Small intestine (tissue), 7 donors: ENCODE results near the gene DAZAP1. TPM values are rescaled to one million over a fixed set of nuclear protein-coding genes. Genes with fewer than 3 reads are reported as not detected.
A peak's percentile ranks its signal among the peaks of the same experiment; 100 is the strongest.

Source experiments
- DNase-seq, 2 donors: peaks; one replicate each; pipeline versions ENCODE4 v3.0.0 to v3.0.0-alpha.2; 2013
- FAIRE-seq: peaks from 2 replicates; lab custom pipeline; 2012; peaks lifted over from hg19 to GRCh38; lab: Jason Lieb, UNC
- H3K27ac ChIP-seq, 3 donors: one replicate each; pipeline ENCODE4 v1.5.1; 2013; ENCODE audit warnings: low read length in 2 of 3, mild to moderate bottlenecking in 2 of 3, control low read depth in 1 of 3, inconsistent platforms in 1 of 3, low read depth in 1 of 3, moderate library complexity in 1 of 3
- H3K27me3 ChIP-seq, 3 donors: one replicate each; pipeline ENCODE4 v1.6.1; 2013; ENCODE audit warnings: low read length in 3 of 3, inconsistent platforms in 1 of 3; ENCODE audit not compliant: control insufficient read depth in 3 of 3, insufficient read depth in 3 of 3
- H3K36me3 ChIP-seq, 3 donors: one replicate each; pipeline ENCODE4 v1.6.1; 2013; ENCODE audit warnings: low read length in 3 of 3, inconsistent platforms in 1 of 3, low read depth in 1 of 3, mild to moderate bottlenecking in 1 of 3, moderate library complexity in 1 of 3; ENCODE audit not compliant: control insufficient read depth in 3 of 3, insufficient read depth in 2 of 3
- H3K4me1 ChIP-seq, 3 donors: one replicate each; pipeline ENCODE4 v1.6.1; 2013; ENCODE audit warnings: low read length in 2 of 3, inconsistent platforms in 1 of 3, low read depth in 1 of 3, mild to moderate bottlenecking in 1 of 3, moderate library complexity in 1 of 3; ENCODE audit not compliant: control insufficient read depth in 3 of 3, insufficient read depth in 2 of 3
- H3K4me3 ChIP-seq, 3 donors: one replicate each; pipeline ENCODE4 v1.5.1; 2013; ENCODE audit warnings: low read length in 3 of 3, control low read depth in 1 of 3, inconsistent platforms in 1 of 3, low read depth in 1 of 3, mild to moderate bottlenecking in 1 of 3, moderate library complexity in 1 of 3
- H3K9me3 ChIP-seq, 2 donors: one replicate each; pipeline ENCODE4 v1.6.1; 2013; ENCODE audit warnings: low read depth in 1 of 2, low read length in 1 of 2; ENCODE audit not compliant: control insufficient read depth in 2 of 2, insufficient read depth in 1 of 2
- WGBS, 3 donors: extraction: QIAGEN DNeasy Blood & Tissue Kit; methylation state at CpG; one replicate each; pipeline ENCODE4 v1.1.7; 2013; 5-methylcytosine and 5-hydroxymethylcytosine counted together
- polyA plus RNA-seq, 4 donors: library from polyadenylated mRNA; stranded (reverse) in 3 of 4; unstranded in 1 of 4; fragments of 200-250 nt in 3 of 4; fragments of 120-200 nt in 1 of 4; gene quantifications; one replicate each; pipeline versions ENCODE4 v1.2.1 to v1.2.3, GENCODE V29; 2013
- donor health status: healthy with polysubstance abuse.
- donor health status: control.
- donor health status: control.
- donor health status: Bipolar disorder and iron deficiency.
- donor health status: healthy.

DAZAP1 gene
- polyA plus RNA-seq, 4 donors, result 60.2 to 124 (median 80.5) TPM

- WGBS, 3 donors, result 25 to 71% (median 41%) methylated on average over 20 of the region's 20 CpGs
Measured at GRCh38 chr19:1373042-1373533, 34.3 kb upstream of the DAZAP1 start.

DNA sequence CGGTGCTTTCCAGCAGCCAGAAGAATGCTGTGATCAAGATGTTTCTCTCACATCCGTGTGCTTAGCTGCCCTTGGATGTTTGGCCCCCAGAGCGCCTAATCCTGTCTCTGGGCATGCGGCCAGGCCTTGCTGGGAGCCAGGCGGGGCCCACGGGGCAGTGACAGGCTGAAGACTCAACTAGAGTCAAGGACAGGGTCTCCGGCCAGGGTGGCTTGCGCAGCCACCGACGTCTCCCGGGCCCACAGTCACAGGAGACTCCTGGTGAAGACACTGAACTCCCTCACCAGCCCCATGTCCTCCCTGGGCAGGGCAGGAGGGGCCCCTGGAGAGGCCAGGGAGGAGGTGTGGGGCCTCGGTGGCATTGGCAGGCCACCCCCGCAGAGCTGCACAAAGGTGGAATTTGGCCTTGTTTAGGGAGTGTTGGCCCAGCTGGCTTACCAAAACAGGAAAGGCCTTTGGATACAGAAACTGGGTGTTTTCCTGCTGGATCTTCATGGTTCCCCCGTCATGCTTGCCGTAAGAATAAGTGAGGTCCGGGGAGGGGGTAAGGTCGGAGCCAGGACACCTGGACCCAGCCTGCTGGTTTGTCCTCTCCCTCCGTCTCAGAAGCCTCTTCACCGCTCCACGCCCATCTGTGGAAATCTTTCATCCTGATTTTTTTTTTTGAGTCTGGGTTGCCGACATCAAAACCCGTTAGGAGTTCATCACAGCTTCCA is 33.7 kb upstream of the DAZAP1 start:
- H3K9me3 ChIP-seq, result no peaks in the 10 kb centered on the region
- H3K36me3 ChIP-seq, result peaks cover 4 to 91% (median 9%) of the 10 kb centered on the region in 3 donors
- H3K27me3 ChIP-seq, result no peaks in the 10 kb centered on the region
- DNase-seq (peak in 1 of 2 donors; percentile 58), FAIRE-seq (no peak)
- WGBS, 3 donors, result 23 to 56% (median 45%) methylated on average over 22 of the region's 22 CpGs
- peak overlapping the region in 1 of 3 donors; percentile 67 for H3K27ac ChIP-seq
- H3K4me3 ChIP-seq, result no peak overlapping the region
- H3K4me1 ChIP-seq, result peaks cover 0 to 3% (median 0%) of the 10 kb centered on the region in 3 donors

More at GRCh38 chr19:1373042-1373533, 34.3 kb upstream of the DAZAP1 start:
- Histone ChIP-seq H3K9me3 (no peaks in the 10 kb centered on the region), H3K27me3 (no peaks in the 10 kb centered on the region), H3K36me3 (peaks cover 4 to 93% (median 9%) of the 10 kb centered on the region in 3 donors), H3K27ac (peak overlapping the region in 1 of 3 donors; percentile 67), H3K4me3 (no peak overlapping the region), H3K4me1 (peaks cover 0 to 3% (median 0%) of the 10 kb centered on the region in 3 donors)
- DNase-seq (peak in 1 of 2 donors; percentile 41), FAIRE-seq (no peak)

GRCh38 chr19:1374250-1374577 is 33.2 kb upstream of the DAZAP1 start:
- H3K36me3 ChIP-seq, result peaks cover 4 to 89% (median 9%) of the 10 kb centered on the region in 3 donors
- peaks cover 0 to 3% (median 0%) of the 10 kb centered on the region in 3 donors for H3K4me1 ChIP-seq
- no peak overlapping the region for H3K4me3 ChIP-seq
- H3K27me3 ChIP-seq, result no peaks in the 10 kb centered on the region
- H3K9me3 ChIP-seq, result no peaks in the 10 kb centered on the region
- WGBS, 3 donors, result 65 to 72% (median 69%) methylated on average over 11 to 12 of the region's 12 CpGs
- FAIRE-seq, result no peak
- H3K27ac ChIP-seq, result peak overlapping the region in 1 of 3 donors; percentile 67
- DNase-seq, result no peak

GRCh38 chr19:1376415-1376805 is 31.0 kb upstream of the DAZAP1 start:
- Histone ChIP-seq H3K4me1 (peaks cover 0 to 3% (median 0%) of the 10 kb centered on the region in 3 donors), H3K36me3 (peaks cover 0 to 67% (median 4%) of the 10 kb centered on the region in 3 donors), H3K27ac (no peak overlapping the region), H3K4me3 (no peak overlapping the region), H3K9me3 (no peaks in the 10 kb centered on the region), H3K27me3 (peaks cover 0 to 3% (median 0%) of the 10 kb centered on the region in 3 donors)
- FAIRE-seq (no peak), DNase-seq (no peak)
- 96 to 97% (median 96%) methylated on average over 17 of the region's 17 CpGs for WGBS, 3 donors

GRCh38 chr19:1377176-1377964 is 30.0 kb upstream of the DAZAP1 start:
- no peak overlapping the region for H3K27ac ChIP-seq
- peaks cover 0 to 3% (median 0%) of the 10 kb centered on the region in 3 donors for H3K4me1 ChIP-seq
- H3K27me3 ChIP-seq, result peaks cover 0 to 5% (median 0%) of the 10 kb centered on the region in 3 donors
- 95 to 98% (median 96%) methylated on average over 39 to 43 of the region's 43 CpGs for WGBS, 3 donors
- DNase-seq (no peak), FAIRE-seq (no peak)
- H3K9me3 ChIP-seq, result no peaks in the 10 kb centered on the region
- no peak overlapping the region for H3K4me3 ChIP-seq
- H3K36me3 ChIP-seq, result peaks cover 0 to 59% (median 4%) of the 10 kb centered on the region in 3 donors

DNA sequence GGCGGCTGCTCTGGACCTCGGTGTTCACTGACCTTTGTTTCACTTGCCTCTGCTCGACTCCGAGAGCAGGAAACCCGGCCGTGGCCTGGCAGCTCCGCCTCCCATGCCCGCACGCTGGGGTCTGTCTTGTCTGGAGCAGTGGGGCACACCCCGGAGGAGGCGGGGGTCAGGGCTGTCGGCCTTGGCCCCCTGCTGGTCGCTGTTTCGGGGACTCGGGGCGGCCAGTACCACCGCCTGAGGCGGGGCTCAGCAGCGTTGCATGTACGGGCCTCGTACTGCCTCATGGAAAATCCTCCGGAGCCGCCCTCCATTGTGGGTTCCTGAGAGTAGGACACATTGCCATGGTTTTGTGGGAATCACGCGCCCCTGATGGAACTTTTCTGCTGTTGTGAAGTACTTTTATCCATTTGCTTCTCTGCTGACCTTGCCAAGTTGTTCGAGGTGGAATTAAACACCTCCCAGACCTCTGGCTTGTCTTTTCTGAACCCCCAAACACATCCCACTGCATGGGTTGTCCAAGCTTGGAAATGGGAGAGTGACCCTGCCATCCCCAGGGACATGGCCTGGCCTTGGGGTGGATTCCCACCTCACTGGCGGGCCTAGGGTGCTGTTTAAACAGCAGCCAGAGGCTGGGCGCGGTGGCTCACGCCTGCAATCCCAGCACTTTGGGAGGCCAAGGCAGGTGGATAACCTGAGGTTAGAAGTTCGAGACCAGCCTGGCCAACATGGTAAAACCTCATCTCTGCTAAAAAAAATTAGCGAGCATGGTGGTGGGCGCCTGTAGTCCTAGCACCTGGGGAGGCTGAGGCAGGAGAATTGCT is 29.2 kb upstream of the DAZAP1 start:
- no peak for DNase-seq
- WGBS, 3 donors, result 84 to 92% (median 85%) methylated on average over 32 to 33 of the region's 33 CpGs
- H3K9me3 ChIP-seq, result no peaks in the 10 kb centered on the region
- no peak for FAIRE-seq
- no peak overlapping the region for H3K27ac ChIP-seq
- H3K27me3 ChIP-seq, result peaks cover 0 to 5% (median 0%) of the 10 kb centered on the region in 3 donors
- peaks cover 0 to 3% (median 0%) of the 10 kb centered on the region in 3 donors for H3K4me1 ChIP-seq
- peaks cover 0 to 51% (median 3%) of the 10 kb centered on the region in 3 donors for H3K36me3 ChIP-seq
- H3K4me3 ChIP-seq, result no peak overlapping the region

- H3K9me3 ChIP-seq, result no peaks in the 10 kb centered on the region
- H3K4me1 ChIP-seq, result peaks cover 0 to 3% (median 0%) of the 10 kb centered on the region in 3 donors
- H3K4me3 ChIP-seq, result no peak overlapping the region
- FAIRE-seq (no peak), DNase-seq (no peak)
- peaks cover 0 to 40% (median 0%) of the 10 kb centered on the region in 3 donors for H3K36me3 ChIP-seq
- H3K27ac ChIP-seq, result no peak overlapping the region
- 79% methylated on average over 26 to 27 of the region's 27 CpGs for WGBS, 3 donors
- H3K27me3 ChIP-seq, result peaks cover 0 to 5% (median 0%) of the 10 kb centered on the region in 3 donors
Measured at GRCh38 chr19:1379126-1379905, 28.1 kb upstream of the DAZAP1 start.
